ENCODE results near the gene EEF2K. TPM values are rescaled to one million over a fixed set of nuclear protein-coding genes. Genes with fewer than 3 reads are reported as not detected.

Gene EEF2K
- total RNA-seq, 3 donors from 2014 or later: 38.6 to 60.8 (median 39.7) TPM

DNA sequence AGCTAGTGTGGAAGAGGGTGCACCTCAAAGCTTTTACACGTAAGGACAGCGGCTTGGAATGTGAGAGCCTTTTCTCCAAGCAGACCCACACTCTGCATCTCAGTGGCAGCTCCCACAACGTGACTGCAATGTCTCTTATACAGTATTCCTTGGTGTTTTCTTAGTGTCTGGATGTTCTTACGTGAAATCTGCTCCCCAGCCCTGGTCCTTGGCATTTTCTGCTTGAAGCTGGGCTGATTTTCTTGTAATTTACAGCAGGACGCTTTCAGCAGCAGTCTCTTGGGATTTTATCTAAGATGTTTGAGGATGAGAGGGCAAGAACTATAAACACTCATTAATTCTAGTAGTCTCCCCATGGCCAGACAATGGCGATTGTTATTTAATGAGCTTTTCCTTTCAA is 79.0 kb downstream of the EEF2K start:
- Histone ChIP-seq H3K4me3 (no peak overlapping the region), H3K36me3 (ENCODE audit: low read depth) (no peaks in the 10 kb centered on the region), H3K9me3 (no peaks in the 10 kb centered on the region), H3K4me1 (ENCODE audit: low read depth) (no peaks in the 10 kb centered on the region)
- no peak for DNase-seq
- TF ChIP-seq, protein P1, sequence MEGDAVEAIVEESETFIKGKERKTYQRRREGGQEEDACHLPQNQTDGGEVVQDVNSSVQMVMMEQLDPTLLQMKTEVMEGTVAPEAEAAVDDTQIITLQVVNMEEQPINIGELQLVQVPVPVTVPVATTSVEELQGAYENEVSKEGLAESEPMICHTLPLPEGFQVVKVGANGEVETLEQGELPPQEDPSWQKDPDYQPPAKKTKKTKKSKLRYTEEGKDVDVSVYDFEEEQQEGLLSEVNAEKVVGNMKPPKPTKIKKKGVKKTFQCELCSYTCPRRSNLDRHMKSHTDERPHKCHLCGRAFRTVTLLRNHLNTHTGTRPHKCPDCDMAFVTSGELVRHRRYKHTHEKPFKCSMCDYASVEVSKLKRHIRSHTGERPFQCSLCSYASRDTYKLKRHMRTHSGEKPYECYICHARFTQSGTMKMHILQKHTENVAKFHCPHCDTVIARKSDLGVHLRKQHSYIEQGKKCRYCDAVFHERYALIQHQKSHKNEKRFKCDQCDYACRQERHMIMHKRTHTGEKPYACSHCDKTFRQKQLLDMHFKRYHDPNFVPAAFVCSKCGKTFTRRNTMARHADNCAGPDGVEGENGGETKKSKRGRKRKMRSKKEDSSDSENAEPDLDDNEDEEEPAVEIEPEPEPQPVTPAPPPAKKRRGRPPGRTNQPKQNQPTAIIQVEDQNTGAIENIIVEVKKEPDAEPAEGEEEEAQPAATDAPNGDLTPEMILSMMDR (IDR thresholded peaks at IDR 0.05): no peak
- intact Hi-C loops (cut with DNase I, micrococcal nuclease): no loop called here
- ATAC-seq: no peak

DNA sequence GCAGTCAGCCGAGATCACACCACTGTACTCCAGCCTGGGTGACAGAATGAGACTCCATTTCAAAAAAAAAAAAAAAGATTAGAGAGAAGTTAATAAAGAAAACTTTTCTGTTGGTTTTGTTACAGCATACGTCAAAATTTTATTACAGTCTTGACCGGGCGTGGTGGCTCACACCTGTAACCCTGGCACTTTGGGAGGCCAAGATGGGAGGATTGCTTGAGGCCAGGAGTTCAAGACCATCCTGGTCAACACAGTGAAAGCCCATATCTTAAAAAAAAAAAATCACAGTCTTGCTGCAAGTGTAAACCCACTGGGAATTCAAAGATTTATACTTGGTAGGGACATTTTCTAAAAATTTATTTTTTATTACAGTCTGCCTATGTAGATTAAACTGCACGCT is 84.9 kb downstream of the EEF2K start:
- no peak for DNase-seq
- Histone ChIP-seq H3K36me3 (ENCODE audit: low read depth) (no peaks in the 10 kb centered on the region), H3K9me3 (no peaks in the 10 kb centered on the region), H3K4me3 (no peak overlapping the region), H3K4me1 (ENCODE audit: low read depth) (no peaks in the 10 kb centered on the region)
- TF ChIP-seq, protein P1 (IDR thresholded peaks at IDR 0.05): no peak
- intact Hi-C loops (cut with DNase I, micrococcal nuclease): no loop called here
- ATAC-seq: no peak

DNA sequence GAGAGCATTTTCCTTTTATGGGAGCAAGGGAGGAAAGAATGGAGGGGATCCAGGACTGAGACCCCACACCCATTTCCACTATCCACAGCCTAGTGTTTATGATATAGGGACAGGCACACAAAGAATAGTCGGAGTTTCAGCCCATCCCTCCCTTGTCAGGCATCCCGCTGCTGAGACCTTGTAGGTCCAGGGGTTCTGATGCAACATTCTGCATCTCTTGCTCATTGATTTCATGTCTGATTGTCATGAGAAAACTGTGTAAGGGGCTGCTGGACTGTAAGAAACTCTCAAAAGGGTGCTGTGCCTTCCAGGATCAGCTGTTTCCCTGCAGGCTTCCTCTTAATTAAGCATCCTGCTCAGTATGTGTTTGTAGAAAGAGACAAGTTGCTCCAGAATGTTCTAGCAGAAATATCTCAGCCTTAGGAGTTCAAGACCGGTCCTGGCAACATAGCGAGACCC is 85.8 kb downstream of the EEF2K start:
- intact Hi-C loops (cut with DNase I, micrococcal nuclease): no loop called here

DNA sequence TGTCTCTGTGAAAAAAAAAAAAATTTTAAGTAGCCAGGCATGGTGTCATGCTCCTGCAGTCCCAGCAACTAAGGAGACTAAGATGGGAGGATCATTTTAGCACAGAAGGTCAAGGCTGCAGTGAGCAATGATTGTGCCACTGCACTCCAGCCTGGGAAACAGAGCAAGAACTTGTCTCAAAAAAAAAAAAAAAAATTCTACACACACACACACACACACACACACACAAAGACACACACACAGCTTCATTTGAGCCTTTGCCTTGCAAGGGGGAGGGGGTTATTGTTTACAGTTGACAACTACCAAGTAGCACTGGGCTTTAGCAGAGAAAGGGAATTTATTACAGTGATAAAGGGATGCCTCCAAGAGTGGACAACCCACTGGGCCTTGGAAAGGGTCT is 86.2 kb downstream of the EEF2K start:
- TF ChIP-seq, protein P1 (IDR thresholded peaks at IDR 0.05): no peak
- DNase-seq (no peak), ATAC-seq (no peak)
- H3K4me1 ChIP-seq (ENCODE audit: low read depth): no peaks in the 10 kb centered on the region
- H3K36me3 ChIP-seq (ENCODE audit: low read depth): no peaks in the 10 kb centered on the region
- no peaks in the 10 kb centered on the region for H3K9me3 ChIP-seq
- intact Hi-C loops (cut with DNase I, micrococcal nuclease): no loop called here
- H3K4me3 ChIP-seq: no peak overlapping the region

More for the DNA sequence above, 85.8 kb downstream of the EEF2K start:
- DNase-seq: no peak
- Histone ChIP-seq H3K36me3 (ENCODE audit: low read depth) (no peaks in the 10 kb centered on the region), H3K9me3 (no peaks in the 10 kb centered on the region), H3K4me3 (no peak overlapping the region), H3K4me1 (ENCODE audit: low read depth) (no peaks in the 10 kb centered on the region)
- TF ChIP-seq, protein P1 (IDR thresholded peaks at IDR 0.05): no peak
- ATAC-seq: no peak

DNA sequence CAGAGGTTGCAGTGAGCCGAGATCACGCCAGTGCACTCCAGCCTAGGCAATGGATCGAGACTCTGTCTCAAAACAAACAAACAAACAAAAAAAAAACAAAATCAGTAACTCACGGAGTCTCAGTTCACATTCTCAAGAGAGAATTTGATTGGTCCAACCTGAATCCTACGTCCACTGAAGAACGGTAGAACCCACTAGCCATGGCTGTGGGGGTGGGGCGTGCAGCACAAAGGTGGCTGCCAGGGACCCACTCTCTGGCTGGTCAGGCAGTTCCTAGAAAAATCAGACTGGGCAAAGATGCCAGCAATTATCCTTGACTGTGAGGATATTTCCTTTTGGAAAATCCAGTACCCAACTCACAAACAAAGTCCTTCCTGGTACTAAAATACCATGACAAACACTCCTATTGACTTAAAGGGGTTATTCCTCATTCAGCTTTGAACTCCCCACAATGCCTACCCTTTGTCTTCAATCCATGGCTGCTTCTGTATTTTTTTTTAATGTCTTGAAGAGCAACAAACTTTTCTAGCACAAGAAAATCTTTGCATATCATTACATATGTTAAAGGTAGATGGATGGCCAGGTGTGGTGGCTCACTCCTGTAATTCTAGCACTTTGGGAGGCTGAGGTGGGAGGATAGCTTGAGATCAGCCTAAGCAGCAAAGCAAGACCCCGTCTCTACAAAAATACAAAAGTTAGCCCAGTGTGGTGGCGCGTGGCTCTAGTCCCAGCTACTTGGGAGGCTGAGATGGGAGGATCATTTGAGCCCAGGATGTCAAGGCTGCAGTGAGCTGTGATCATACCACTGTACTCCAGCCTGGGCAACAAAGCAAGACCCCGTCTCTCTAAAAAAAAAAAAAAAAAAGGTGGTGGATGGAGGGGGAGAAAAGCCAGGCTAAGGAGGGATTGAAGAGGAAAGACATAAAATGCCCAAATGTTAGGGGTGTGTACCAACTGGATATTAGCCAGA is 87.3 kb downstream of the EEF2K start:
- no peak for ATAC-seq
- TF ChIP-seq, protein P1 (IDR thresholded peaks at IDR 0.05): no peak
- DNase-seq: no peak
- Histone ChIP-seq H3K4me3 (no peak overlapping the region), H3K4me1 (ENCODE audit: low read depth) (no peaks in the 10 kb centered on the region), H3K9me3 (no peaks in the 10 kb centered on the region), H3K36me3 (ENCODE audit: low read depth) (no peaks in the 10 kb centered on the region)
- intact Hi-C loops (cut with DNase I, micrococcal nuclease): no loop called here

Data from mucosa of descending colon (tissue), 3 donors.